Activated naive CD4-positive, alpha-beta T cell treated with anti-CD3 and anti-CD28 coated beads, Interleukin-2, amount 50 U/mL, for 72 hours (primary cell): ENCODE results near the gene RNLS. TPM values are rescaled to one million over a fixed set of nuclear protein-coding genes. Genes with fewer than 3 reads are reported as not detected.
"Not testable (repeated sequence)": the region's sequence is repeated elsewhere in the genome, so short reads cannot be mapped to it uniquely, and the experiment has no call there.

Experiments
- ATAC-seq, 2 donors: fragments of 150-1000 bp; cut with Tn5 transposase; 2 replicates each; pipeline ENCODE4 v1.10.0; 2021; ENCODE audit warnings: mild to moderate bottlenecking in 2 of 2, moderate library complexity in 2 of 2
- DNase-seq, 2 donors: peaks; one replicate each; pipeline ENCODE4 v3.0.0; 2021 to 2022; ENCODE audit warnings: low spot score in 2 of 2
- H3K27ac Mint-ChIP-seq, 2 donors: one replicate each; pipeline ENCODE4 v1.8.0; 2022; ENCODE audit warnings: mild to moderate bottlenecking in 2 of 2, mixed read lengths in 2 of 2
- H3K36me3 Mint-ChIP-seq, 2 donors: one replicate each; pipeline ENCODE4 v1.8.0; 2022; ENCODE audit warnings: mixed read lengths in 2 of 2
- H3K9me3 Mint-ChIP-seq, 2 donors: one replicate each; pipeline ENCODE4 v1.8.0; 2022; ENCODE audit warnings: mixed read lengths in 2 of 2
- total RNA-seq, 2 donors: library from RNA; stranded (reverse); gene quantifications; one replicate each; pipeline ENCODE4 v1.2.3, GENCODE V29; 2022

The RNLS gene
- total RNA-seq, 2 donors from 2014 or later = 3.3 to 3.8 TPM

DNA sequence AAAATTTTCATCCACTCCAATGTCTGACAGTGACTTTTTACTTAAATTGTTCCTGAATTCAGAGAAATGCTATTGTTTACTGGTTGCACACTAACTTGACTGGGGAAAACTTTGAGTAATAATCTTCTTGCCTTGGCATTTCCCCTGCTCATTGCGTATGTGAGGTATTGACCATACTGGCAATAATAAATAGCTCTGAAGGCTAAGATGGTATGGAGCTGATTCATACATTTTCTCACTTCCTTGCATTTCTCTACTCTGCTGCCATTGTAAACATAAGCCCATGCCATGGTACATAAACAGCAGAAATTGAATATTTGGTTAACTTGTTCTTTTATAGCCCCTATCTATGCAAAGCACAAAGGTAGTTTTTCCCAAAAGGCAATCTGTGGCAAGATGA lies 290.0 kb downstream of the RNLS start:
- no peaks in the 10 kb centered on the region for H3K36me3 Mint-ChIP-seq
- DNase-seq (no peak), ATAC-seq (no peak)
- H3K9me3 Mint-ChIP-seq = no peaks in the 10 kb centered on the region
- H3K27ac Mint-ChIP-seq = no peak overlapping the region

DNA sequence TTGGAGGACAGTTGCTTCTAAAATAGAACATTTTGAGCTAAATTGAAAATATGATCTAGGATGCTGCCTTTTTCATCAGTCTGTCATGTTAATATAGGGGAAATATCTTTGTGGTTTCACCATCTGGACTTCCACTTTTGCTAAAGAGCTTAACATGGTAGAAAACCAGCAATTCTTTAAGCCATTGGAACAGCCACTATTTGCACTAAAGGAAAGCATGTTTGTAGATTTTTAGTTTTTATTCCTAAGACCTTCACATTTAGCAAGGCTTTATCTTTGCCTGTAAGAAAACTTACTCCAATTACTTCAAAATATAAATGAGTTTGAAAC lies 291.0 kb downstream of the RNLS start:
- DNase-seq = no peak
- no peak for ATAC-seq
- no peak overlapping the region for H3K27ac Mint-ChIP-seq
- H3K36me3 Mint-ChIP-seq = no peaks in the 10 kb centered on the region
- H3K9me3 Mint-ChIP-seq = peaks cover 0 to 5% of the 10 kb centered on the region in 2 donors

DNA sequence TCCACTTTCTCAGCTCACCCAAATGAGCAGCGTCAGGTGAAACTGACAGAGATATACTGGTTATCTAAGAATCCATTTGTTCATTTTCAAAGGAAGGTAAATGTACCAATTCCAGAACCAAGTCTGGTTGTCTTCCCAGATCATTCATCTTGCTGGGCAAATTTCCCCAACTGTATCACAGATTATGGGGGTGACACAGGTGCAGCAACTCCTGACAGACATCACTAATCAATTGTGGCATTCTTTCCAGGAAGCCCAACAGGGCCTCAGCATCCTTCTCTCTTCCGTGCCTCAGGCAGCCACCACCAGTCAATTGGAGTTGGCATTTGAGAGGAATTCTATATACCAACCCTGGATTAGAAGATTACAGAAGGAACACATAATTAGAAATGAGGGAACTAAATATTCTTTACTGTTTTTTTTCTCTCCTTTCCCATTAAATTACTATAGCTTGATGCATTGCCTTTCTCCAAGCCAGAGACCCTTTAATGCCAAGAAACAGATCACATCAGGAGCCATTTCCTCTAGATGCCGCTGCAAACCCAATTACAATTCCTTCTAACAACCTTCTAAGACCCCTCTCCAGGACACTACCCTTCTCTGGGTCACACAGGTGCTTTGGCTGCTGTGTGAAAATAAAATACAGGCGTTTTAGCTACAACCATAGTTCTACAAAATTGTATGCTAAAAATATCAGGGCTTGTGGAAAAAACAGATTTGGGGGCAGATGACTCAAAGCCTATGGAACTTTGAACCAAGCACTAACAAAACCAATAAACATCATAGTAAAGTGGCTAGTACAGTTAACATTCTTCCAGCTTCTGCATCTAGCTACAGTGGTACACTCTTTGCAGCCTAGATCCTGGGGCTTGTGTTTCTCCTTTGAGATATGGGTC lies 291.6 kb downstream of the RNLS start:
- no peak for DNase-seq
- Mint-ChIP-seq H3K36me3 (no peaks in the 10 kb centered on the region), H3K27ac (no peak overlapping the region), H3K9me3 (peaks cover 0 to 5% of the 10 kb centered on the region in 2 donors)
- ATAC-seq = no peak

DNA sequence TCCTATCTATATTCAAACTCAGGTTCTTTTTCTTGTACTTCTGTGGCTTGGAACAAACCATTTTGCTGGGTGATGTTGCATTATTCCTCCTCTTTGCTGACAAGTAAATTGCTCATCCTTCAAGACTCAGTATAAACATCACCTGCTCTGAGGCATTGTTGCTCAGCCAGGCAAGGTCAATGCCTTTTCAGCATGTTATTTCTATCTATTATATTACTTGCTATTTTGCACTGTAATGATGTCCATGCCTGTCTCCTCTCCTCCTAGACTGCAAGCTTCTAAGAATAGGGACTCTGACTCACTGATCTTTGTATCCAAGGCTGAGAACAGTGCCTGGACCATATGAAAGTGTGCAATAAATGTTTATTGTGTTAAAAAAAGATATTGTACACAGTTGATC lies 293.8 kb downstream of the RNLS start:
- H3K9me3 Mint-ChIP-seq = peaks cover 0 to 5% of the 10 kb centered on the region in 2 donors
- H3K36me3 Mint-ChIP-seq = no peaks in the 10 kb centered on the region
- H3K27ac Mint-ChIP-seq = no peak overlapping the region
- ATAC-seq (no peak), DNase-seq (no peak)

DNA sequence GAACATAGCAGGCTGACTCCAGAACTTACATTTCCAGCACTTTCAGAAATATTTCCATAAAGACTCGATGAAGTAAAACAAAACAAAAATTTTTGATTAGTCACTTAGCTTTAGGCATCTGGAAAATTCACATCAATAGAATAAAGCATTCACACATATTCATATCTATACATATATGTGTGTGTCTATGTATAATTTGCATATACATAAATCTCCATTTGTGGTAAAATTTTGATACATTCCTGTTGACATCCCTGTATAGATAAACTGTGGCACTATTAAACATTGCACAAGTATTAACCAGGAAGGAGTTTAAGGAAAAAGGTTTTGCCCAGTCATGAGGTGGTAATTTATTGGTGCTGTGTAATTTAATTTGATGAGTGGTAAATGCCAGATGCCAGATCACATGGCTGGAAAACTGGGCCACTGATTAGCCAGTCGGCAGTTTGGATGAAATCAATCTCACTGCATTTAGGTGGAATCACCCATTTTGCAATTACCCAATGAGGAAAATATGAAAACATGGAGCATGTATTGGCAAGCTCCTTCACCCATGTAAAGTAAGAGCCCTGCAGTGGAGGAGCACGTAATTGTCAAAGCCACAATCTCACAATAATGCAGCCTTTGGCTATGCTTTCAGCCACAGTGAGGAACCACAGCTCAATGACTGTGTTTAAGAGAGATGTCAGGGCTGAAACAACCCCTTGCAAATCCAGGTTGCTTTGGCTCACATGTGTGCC lies 294.6 kb downstream of the RNLS start:
- Mint-ChIP-seq H3K27ac (no peak overlapping the region), H3K36me3 (no peaks in the 10 kb centered on the region), H3K9me3 (peaks cover 0 to 5% of the 10 kb centered on the region in 2 donors)
- DNase-seq (no peak), ATAC-seq (no peak)

DNA sequence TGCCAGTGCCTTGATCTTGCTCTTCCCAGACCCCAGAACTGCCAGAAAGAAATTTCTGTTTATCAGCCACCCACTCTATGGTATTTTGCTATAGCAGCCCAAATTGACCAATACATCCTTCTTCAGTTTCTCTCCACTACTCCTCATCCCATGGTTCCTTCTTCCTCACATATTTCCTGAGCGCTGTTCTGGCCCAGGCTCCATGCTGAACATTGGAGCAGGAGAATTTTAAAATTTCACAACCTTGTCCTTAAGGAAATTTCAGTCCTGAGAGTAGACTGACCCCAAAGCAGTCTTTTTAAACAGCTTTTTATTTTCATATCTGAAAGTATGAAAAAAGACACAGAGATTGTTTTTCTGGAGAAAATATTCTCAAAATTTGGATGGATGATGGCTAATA lies 297.1 kb downstream of the RNLS start:
- no peak for ATAC-seq
- DNase-seq = no peak
- Mint-ChIP-seq H3K36me3 (no peaks in the 10 kb centered on the region), H3K9me3 (peaks cover 0 to 5% of the 10 kb centered on the region in 2 donors), H3K27ac (no peak overlapping the region)

DNA sequence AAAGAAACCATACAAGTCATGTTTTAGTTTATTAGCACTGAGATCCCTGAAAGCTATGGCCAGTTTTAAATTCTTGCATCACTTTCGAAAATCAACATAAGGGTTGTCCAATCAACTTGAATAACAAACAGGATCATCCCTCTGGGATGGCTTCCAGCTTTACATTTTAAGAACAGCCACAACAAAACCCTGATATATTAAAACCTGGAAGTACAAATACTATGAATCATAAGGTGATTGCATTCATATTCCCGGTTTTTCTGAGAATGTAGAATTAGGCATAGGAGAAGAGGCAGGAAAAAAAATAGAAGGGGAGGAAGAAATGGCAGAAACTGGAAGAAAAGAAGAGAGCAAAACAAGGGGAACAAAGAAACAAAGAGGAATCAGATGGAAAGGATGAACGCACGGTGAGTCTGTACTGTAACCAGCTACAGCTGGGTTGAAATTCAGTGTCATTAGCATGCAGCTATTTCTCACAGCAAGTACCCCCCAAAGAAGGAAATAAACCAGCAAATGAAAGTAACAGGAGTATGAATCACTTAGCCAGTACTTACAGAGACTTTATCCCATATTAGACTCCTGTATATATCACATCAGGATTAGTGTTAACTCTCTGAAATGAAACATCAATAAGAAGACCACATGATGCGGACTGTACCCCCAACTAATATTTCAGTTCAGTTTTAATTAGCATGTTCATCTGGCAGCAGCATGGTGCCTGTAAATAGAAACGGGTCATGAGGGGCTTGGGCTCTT lies 301.3 kb downstream of the RNLS start:
- peaks cover 0 to 4% of the 10 kb centered on the region in 2 donors for H3K9me3 Mint-ChIP-seq
- no peak overlapping the region for H3K27ac Mint-ChIP-seq
- H3K36me3 Mint-ChIP-seq = no peaks in the 10 kb centered on the region
- DNase-seq (no peak), ATAC-seq (peak; percentile 30 to 49)

DNA sequence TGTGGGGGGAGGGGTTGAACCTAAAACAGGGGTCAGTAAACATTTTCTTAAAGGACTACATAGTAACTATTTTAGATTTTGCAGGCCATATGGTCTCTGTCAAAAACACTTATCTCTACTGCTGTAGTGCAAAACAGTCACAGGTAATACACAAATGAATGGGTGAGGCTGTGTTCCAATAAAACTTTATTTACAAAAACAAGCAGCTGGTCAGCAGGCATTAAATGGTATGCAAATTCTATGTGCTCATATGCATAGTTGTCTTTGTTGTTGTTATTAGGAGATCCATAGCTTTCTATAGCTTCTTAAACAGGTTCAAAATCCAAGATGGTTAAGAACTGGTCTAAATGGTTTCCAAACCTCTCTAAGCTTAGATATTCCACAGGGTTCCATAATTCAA lies 302.6 kb downstream of the RNLS start:
- Mint-ChIP-seq H3K27ac (no peak overlapping the region), H3K36me3 (no peaks in the 10 kb centered on the region), H3K9me3 (peaks cover 0 to 4% of the 10 kb centered on the region in 2 donors)
- DNase-seq = no peak
- ATAC-seq = no peak

DNA sequence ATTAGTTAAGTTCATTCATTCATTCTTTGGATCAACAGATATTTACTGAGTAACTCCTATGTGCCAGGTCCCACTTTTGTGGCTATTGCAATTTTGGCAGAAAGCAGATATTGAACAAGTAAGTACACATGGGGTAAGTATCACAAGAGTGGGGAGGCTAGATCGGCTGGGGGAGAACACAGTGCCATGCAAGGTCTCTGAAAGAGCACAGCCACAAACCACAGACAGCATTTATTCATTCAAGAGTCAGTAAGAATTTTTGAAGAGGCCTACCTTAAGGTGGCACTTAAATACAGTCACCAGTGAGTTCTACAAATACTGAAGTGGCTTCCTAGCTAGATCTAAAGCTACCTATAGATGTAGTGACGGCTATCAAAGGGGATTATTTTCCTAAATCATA lies 304.2 kb downstream of the RNLS start:
- ATAC-seq (no peak), DNase-seq (no peak)
- H3K27ac Mint-ChIP-seq = no peak overlapping the region
- no peaks in the 10 kb centered on the region for H3K36me3 Mint-ChIP-seq
- peaks cover 0 to 4% of the 10 kb centered on the region in 2 donors for H3K9me3 Mint-ChIP-seq

DNA sequence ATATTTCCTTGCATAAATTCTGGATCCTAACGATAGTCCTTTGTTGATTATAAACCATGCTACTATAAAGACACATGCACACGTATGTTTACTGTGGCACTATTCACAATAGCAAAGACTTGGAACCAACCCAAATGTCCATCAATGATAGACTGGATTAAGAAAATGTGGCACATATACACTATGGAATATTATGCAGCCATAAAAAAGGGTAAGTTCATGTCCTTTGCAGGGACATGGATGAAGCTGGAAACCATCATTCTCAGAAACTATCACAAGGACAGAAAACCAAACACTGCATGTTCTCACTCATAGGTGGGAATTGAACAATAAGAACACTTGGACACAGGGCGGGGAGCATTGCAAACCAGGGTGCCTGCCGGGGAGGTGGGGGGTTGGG lies 306.2 kb downstream of the RNLS start:
- H3K9me3 Mint-ChIP-seq, DNase-seq, H3K27ac Mint-ChIP-seq, ATAC-seq, H3K36me3 Mint-ChIP-seq: not testable (repeated sequence)

DNA sequence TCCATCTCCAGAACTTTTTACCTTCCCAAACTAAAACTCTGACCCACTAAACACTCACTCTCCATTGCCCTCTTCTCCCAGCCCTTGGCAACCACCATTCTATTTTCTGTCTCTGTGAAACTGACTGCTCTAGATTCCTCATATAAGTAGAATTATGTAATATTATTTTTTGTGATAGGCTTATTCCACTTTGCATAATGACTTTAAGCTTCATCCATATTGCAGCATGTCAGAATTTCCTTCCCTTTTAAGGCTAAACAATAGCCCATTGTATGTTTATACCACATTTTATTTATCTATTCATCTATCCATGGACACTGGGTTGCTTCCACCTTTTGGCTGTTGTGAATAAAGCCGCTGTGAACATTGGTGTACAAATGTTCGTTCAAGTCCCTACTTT lies 308.8 kb downstream of the RNLS start:
- ATAC-seq (no peak), DNase-seq (no peak)
- Mint-ChIP-seq H3K36me3 (no peaks in the 10 kb centered on the region), H3K27ac (no peak overlapping the region), H3K9me3 (peaks cover 0 to 4% of the 10 kb centered on the region in 2 donors)

DNA sequence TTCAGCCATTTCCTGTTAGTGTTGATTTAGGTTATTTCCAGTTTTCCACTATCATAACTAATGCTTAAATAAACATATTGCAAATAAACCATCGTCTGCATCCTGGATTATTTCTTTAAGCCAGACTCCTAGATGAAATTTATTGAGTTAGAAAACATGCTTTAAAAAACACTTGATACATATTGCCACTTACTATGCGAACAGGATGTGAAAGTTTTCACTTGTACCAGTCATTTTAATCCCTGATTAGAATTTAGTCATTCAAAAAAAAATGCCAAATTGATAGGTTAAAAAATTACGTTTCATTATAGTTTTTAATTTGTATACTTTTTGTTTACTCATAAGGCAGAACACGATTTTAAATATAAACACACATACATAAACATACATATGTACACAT lies 309.6 kb downstream of the RNLS start:
- Mint-ChIP-seq H3K27ac (no peak overlapping the region), H3K36me3 (no peaks in the 10 kb centered on the region), H3K9me3 (peaks cover 0 to 4% of the 10 kb centered on the region in 2 donors)
- DNase-seq (no peak), ATAC-seq (no peak)

DNA sequence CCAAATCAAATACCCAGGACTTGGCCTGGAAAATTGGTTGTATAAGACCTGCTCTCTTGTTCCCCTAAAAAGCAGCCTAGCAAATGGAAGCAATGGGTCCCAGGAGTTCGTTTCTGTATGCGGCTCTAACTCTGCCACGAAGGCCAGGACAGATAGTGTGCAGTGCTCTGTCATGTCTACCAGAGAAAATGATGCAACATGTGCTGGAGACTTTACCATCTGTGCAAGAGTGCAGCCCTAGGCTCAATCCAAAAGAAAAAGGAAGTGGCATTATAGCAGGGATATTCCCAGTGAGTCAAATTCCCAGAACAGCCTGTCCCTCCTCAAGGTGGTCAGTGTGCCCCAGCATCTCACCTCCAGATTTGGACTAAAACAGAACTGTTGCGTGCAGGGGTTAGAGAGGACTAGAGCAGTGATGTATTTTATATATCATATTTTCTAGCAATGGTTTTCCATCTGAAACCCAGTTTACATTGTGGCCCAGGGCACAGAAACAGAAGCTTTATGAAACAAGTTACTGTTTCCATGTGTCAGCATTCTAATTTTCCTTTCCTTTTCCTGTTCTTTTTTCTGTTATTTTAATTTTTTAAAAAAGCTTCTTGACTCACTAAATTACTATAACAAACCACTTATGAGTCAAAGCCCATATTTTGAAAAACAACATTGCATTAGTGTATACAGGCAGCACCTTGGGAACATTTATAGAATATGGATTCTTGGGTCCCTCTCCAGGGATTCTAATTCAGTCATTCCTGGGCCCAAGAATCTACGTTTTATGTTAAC lies 311.2 kb downstream of the RNLS start:
- peak; percentile 10 to 53 for DNase-seq
- Mint-ChIP-seq H3K9me3 (peaks cover 0 to 2% of the 10 kb centered on the region in 2 donors), H3K36me3 (no peaks in the 10 kb centered on the region), H3K27ac (peak overlapping the region in 1 of 2 donors; percentile 83)
- peak; percentile 40 to 48 for ATAC-seq

DNA sequence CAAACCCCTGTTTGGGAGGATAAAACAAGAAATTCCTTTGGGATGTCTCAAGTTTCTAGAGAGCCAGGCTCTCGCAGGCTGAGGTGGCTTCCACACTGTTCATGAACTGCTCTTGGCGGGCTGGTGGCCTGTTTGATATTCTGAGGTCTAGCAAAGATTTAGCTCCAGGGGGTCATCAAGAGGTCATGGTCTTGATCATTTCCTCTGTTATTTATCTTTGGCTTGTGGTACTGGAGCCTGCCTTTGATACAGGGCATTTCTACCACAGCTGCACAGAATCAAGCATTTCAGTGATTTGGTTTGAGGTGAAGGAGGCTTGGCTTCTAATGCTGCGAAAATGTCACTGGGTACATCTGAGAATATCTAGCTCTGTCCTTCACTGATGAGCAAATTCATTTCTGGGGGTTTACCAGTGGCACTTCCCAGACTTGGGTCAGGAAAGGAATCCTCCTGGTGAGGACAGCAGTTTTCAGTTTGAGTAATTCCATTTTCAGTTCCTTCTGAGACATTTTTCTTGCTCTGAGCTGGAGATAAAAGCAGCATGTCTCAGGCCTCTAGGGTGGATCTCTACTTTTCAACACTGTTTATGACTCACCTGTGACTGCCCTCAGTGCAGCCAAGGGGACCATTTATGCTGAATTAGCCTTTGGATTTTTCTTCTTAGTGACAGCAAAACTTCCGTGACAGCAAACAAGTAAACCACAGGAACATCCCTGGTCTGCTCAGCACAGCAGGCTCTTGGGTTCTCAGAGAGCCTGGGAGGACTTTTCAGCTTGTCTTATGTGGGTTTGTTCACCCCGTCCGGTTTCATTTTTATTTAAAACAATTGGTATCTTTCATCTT lies 312.0 kb downstream of the RNLS start:
- DNase-seq = peak; percentile 35 to 63
- H3K9me3 Mint-ChIP-seq = no peaks in the 10 kb centered on the region
- peak; percentile 94 to 95 for ATAC-seq
- peak overlapping the region in 1 of 2 donors; percentile 83 for H3K27ac Mint-ChIP-seq
- H3K36me3 Mint-ChIP-seq = no peaks in the 10 kb centered on the region

DNA sequence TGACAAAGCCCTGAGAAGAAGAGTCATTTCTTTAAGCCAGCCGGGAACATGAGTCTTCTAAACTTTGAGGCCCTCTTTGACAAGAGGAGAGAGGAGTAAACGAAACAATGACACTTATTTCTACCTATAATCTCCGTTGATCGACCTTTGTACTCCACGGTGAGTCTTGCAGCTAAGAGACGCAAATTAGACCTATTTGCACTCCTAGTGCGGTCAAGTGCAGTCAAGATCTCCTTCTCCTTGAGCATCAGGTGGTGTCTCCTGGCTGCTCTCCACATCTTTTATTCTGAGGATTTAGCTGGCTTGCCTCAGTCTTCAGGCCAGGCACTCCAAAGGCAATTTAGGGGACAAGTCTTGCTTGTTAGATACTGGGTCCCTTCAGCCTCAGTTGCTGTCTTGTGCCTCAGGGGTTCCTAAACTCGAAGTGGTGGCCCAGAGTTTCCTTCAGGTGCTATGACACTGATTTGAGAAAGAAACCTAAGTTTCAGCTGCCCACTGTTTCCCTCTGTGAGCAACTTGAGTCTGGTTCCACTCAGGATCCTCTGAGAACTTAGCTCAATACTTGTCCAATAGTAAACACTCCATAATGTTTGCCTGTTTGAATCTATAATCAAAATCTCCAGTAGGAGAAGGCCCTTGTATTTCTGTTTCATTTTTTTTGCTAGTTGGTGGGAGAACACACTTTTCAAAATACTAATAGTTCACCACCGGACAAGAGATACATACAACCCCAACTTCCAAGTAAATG lies 312.9 kb downstream of the RNLS start:
- DNase-seq = no peak
- no peaks in the 10 kb centered on the region for H3K9me3 Mint-ChIP-seq
- no peak for ATAC-seq
- H3K27ac Mint-ChIP-seq = no peak overlapping the region
- no peaks in the 10 kb centered on the region for H3K36me3 Mint-ChIP-seq
